ENCODE results near the gene DENND2A. TPM values are rescaled to one million over a fixed set of nuclear protein-coding genes. Genes with fewer than 3 reads are reported as not detected.

The DENND2A gene
- total RNA-seq, 1 experiment from 2014 or later: 0.49 TPM

DNA sequence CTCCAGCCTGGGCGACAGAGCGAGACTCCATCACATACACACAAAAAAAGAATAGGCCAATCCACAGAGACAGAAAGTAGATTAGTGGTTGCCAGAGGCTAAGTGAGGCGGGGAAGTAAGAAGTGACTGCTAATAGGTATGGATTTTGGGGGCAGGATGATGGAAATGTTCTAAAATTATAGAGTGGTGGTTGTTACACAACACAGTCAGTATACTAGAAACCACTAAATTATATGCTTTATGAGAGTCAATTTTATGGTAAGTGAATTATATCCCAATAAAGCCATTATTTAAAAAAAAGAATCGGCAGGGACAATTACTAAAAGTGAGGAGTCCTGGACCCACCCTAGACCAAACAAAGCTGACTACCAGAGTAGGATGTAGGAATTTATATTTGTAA is 24.3 kb downstream of the DENND2A start:
- no TSS peak for BruUV-seq (replicated peaks)
- H3K9me3 ChIP-seq (ENCODE audit: low read depth, low read length, poor library complexity, severe bottlenecking): no peaks in the 10 kb centered on the region

GRCh38 chr7:140611641-140612040 is 29.0 kb downstream of the DENND2A start:
- H3K4me1 ChIP-seq (ENCODE audit: insufficient read depth, low read length, poor library complexity, severe bottlenecking): no peaks in the 10 kb centered on the region
- ChIA-PET POLR2A (ENCODE audit: low non-redundant PET) (no interaction called here), CTCF (no interaction called here)
- no peaks in the 10 kb centered on the region for H3K36me3 ChIP-seq (ENCODE audit: insufficient read depth, low read length, poor library complexity, severe bottlenecking)
- DNase-seq (ENCODE audit: low spot score): no peak
- intact Hi-C loops (cut with micrococcal nuclease; ENCODE audit: unreplicated experiment): no loop called here
- H3K27me3 ChIP-seq (replicated peaks; ENCODE audit: insufficient read depth, low read depth, low read length, poor library complexity): no peaks in the 10 kb centered on the region
- no peak overlapping the region for H3K4me3 ChIP-seq (ENCODE audit: low read depth, low read length, poor library complexity, severe bottlenecking)
- no peak overlapping the region for H3K27ac ChIP-seq (ENCODE audit: low read depth, low read length, poor library complexity, severe bottlenecking)
- BruUV-seq (replicated peaks): no TSS peak
- TF ChIP-seq CTCF (conservative IDR thresholded peaks at IDR 0.05; ENCODE audit: low read depth, low read length): no peak
- no peak for TF ChIP-seq EZH2 (IDR thresholded peaks at IDR 0.05; ENCODE audit: borderline replicate concordance, low read depth, low read length, poor library complexity, severe bottlenecking)
- no peaks in the 10 kb centered on the region for H3K9me3 ChIP-seq (ENCODE audit: low read depth, low read length, poor library complexity, severe bottlenecking)

More for the DNA sequence above, 24.3 kb downstream of the DENND2A start:
- H3K36me3 ChIP-seq (ENCODE audit: insufficient read depth, low read length, poor library complexity, severe bottlenecking): no peaks in the 10 kb centered on the region
- no peaks in the 10 kb centered on the region for H3K27me3 ChIP-seq (replicated peaks; ENCODE audit: insufficient read depth, low read depth, low read length, poor library complexity)
- H3K4me1 ChIP-seq (ENCODE audit: insufficient read depth, low read length, poor library complexity, severe bottlenecking): no peaks in the 10 kb centered on the region
- H3K4me3 ChIP-seq (ENCODE audit: low read depth, low read length, poor library complexity, severe bottlenecking): no peak overlapping the region
- H3K27ac ChIP-seq (ENCODE audit: low read depth, low read length, poor library complexity, severe bottlenecking): no peak overlapping the region
- no peak for DNase-seq (ENCODE audit: low spot score)
- ChIA-PET CTCF (no interaction called here), POLR2A (ENCODE audit: low non-redundant PET) (no interaction called here)
- TF ChIP-seq EZH2 (IDR thresholded peaks at IDR 0.05; ENCODE audit: borderline replicate concordance, low read depth, low read length, poor library complexity, severe bottlenecking) (no peak), CTCF (conservative IDR thresholded peaks at IDR 0.05; ENCODE audit: low read depth, low read length) (no peak)
- intact Hi-C loops (cut with micrococcal nuclease; ENCODE audit: unreplicated experiment): no loop called here

DNA sequence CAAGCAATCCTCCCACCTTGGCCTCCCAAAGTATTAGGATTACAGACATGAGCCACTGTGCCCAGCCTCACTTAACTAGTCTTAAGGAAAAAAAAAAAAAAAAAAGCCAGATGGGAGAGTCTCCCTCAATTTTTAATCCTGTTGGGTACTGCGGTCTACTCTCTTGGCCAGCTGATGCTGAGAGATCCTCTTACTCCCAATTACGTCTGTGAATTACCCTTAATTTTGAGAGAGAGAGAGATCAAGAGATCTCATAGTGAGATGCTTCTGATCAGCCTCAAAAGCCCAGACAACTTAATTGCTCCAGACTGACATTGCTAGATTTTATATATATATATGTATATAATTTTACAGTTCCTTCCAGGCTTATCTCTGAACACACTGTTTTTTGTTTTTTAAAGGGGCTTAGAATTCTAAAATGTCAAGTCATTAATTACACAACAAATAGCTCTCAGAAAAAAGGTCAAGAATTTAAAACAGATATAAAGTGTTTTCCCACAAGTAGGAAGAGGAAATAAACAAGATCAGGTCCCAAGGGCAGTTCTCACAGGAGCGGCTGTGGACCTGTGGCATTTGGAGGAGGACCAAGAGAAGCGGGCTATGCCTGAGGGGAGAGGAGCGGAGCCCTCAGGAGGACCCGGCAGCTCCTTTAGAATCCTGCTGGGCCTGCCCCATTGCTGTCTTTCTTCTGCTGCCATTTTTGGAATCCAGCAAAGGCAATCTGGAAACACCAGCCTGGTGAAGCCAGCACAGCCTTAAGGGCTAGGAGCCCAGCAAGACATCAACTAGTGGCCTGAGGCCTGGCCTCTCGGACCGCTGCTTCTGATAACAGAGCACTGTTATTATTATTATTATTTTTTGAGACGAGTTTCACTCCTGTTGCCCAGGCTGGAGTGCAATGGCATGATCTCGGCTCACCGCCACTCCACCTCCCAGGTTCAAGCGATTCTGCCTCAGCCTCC is 30.1 kb downstream of the DENND2A start:
- ChIA-PET POLR2A (ENCODE audit: low non-redundant PET) (no interaction called here), CTCF (no interaction called here)
- Histone ChIP-seq H3K4me3 (ENCODE audit: low read depth, low read length, poor library complexity, severe bottlenecking) (no peak overlapping the region), H3K36me3 (ENCODE audit: insufficient read depth, low read length, poor library complexity, severe bottlenecking) (no peaks in the 10 kb centered on the region), H3K27ac (ENCODE audit: low read depth, low read length, poor library complexity, severe bottlenecking) (no peak overlapping the region), H3K9me3 (ENCODE audit: low read depth, low read length, poor library complexity, severe bottlenecking) (no peaks in the 10 kb centered on the region), H3K4me1 (ENCODE audit: insufficient read depth, low read length, poor library complexity, severe bottlenecking) (no peaks in the 10 kb centered on the region), H3K27me3 (replicated peaks; ENCODE audit: insufficient read depth, low read depth, low read length, poor library complexity) (no peaks in the 10 kb centered on the region)
- intact Hi-C loops (cut with micrococcal nuclease; ENCODE audit: unreplicated experiment): no loop called here
- DNase-seq (ENCODE audit: low spot score): no peak
- TF ChIP-seq EZH2 (IDR thresholded peaks at IDR 0.05; ENCODE audit: borderline replicate concordance, low read depth, low read length, poor library complexity, severe bottlenecking) (no peak), CTCF (conservative IDR thresholded peaks at IDR 0.05; ENCODE audit: low read depth, low read length) (no peak)
- no TSS peak for BruUV-seq (replicated peaks)
